Mammary epithelial cell (primary cell): ENCODE measurements around the gene AXIN1.

Experiments
- EZH2 ChIP-seq: IDR thresholded peaks from 2 replicates; pipeline ENCODE4 v1.6.1; 2012; ENCODE audit warnings: low read length, inconsistent platforms, borderline replicate concordance
- TF ChIP-seq, protein P1 (sequence below), 2 donors: IDR thresholded peaks in 1 of 2; conservative IDR thresholded peaks in 1 of 2; 2 replicates each; pipeline ENCODE4 v1.5.1; 2011 to 2012; ENCODE audit warnings: inconsistent platforms in 2 of 2, low read length in 2 of 2, mild to moderate bottlenecking in 2 of 2, control low read depth in 1 of 2, low read depth in 1 of 2; ENCODE audit not compliant: insufficient read depth in 1 of 2; ENCODE audit errors: extremely low read depth in 1 of 2

DNA sequence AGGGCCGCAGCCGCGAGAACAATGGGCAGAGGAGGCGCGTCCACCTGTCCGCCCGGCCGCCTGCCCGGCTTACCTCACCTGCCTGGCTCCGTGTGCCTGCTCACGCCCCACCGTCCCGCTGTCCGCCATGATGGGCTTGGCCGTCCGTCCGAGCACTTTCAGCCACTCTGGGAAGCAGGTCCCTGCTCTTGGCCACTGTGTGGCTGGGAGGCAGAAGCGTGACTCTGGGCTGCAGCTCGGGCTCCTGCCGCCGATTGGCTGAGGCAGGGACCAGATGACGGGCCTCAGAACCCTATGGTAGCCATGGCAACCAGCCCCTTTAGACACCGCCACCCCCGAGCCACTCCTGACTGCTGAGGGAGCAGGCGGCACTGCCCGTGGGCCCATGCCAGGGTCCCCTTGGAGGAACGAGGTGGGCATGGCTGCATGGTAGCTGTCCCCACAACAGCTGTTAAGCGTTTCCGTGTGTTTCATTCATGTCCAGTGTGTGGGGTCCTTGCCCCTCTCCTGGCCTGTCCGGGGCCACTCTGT, 8.9 kb upstream of the AXIN1 start:
- TF ChIP-seq, protein P1, sequence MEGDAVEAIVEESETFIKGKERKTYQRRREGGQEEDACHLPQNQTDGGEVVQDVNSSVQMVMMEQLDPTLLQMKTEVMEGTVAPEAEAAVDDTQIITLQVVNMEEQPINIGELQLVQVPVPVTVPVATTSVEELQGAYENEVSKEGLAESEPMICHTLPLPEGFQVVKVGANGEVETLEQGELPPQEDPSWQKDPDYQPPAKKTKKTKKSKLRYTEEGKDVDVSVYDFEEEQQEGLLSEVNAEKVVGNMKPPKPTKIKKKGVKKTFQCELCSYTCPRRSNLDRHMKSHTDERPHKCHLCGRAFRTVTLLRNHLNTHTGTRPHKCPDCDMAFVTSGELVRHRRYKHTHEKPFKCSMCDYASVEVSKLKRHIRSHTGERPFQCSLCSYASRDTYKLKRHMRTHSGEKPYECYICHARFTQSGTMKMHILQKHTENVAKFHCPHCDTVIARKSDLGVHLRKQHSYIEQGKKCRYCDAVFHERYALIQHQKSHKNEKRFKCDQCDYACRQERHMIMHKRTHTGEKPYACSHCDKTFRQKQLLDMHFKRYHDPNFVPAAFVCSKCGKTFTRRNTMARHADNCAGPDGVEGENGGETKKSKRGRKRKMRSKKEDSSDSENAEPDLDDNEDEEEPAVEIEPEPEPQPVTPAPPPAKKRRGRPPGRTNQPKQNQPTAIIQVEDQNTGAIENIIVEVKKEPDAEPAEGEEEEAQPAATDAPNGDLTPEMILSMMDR (conservative IDR thresholded peaks at IDR 0.05 in 1 of 2, IDR thresholded peaks at IDR 0.05 in 1 of 2; ENCODE audit: extremely low read depth in 1 of 2, insufficient read depth in 1 of 2, low read depth in 1 of 2, low read length in 2 of 2), result no peak
- no peak for TF ChIP-seq EZH2
